Measurements from ENCODE around the gene ATP10A. TPM values are rescaled to one million over a fixed set of nuclear protein-coding genes. Genes with fewer than 3 reads are reported as not detected.

ATP10A gene
- total RNA-seq, 1 experiment from 2014 or later = not detected

GRCh38 chr15:25711164-25711563, 152.0 kb downstream of the ATP10A start:
- Mint-ChIP-seq H3K27ac (ENCODE audit: unreplicated experiment) (no peak overlapping the region), H3K4me1 (ENCODE audit: low read depth, unreplicated experiment) (no peaks in the 10 kb centered on the region), H3K9me3 (ENCODE audit: unreplicated experiment) (no peaks in the 10 kb centered on the region), H3K36me3 (ENCODE audit: insufficient read depth, unreplicated experiment) (no peaks in the 10 kb centered on the region), H3K27me3 (ENCODE audit: insufficient read depth, unreplicated experiment) (no peaks in the 10 kb centered on the region), H3K4me3 (ENCODE audit: unreplicated experiment) (no peak overlapping the region)
- no TSS peak for BruUV-seq (replicated peaks)
- no peaks in the 10 kb centered on the region for H3K9me3 ChIP-seq
- no peak overlapping the region for H3K4me3 ChIP-seq (ENCODE audit: low read depth, low read length)
- ChIA-PET POLR2A (no interaction called here), CTCF (no interaction called here)
- intact Hi-C loops (cut with micrococcal nuclease; ENCODE audit: unreplicated experiment) = no loop called here
- peak in 1 of 2 experiments; percentile 9 for DNase-seq
- no peaks in the 10 kb centered on the region for H3K36me3 ChIP-seq (ENCODE audit: control insufficient read depth, insufficient read depth, low read length)
- H3K4me1 ChIP-seq = no peaks in the 10 kb centered on the region
- no peaks in the 10 kb centered on the region for H3K27me3 ChIP-seq (replicated peaks; ENCODE audit: control insufficient read depth, insufficient read depth, low read length)
- TF ChIP-seq CTCF (IDR thresholded peaks at IDR 0.05; ENCODE audit: insufficient read depth in 1 of 2, low read depth in 1 of 2, low read length in 1 of 2, severe bottlenecking in 1 of 2, unreplicated experiment in 1 of 2) = no peak

- no peaks in the 10 kb centered on the region for H3K27me3 ChIP-seq (replicated peaks; ENCODE audit: control insufficient read depth, insufficient read depth, low read length)
- peak; percentile 64 to 78 for DNase-seq
- H3K9me3 Mint-ChIP-seq (ENCODE audit: unreplicated experiment) = no peaks in the 10 kb centered on the region
- no peak overlapping the region for H3K27ac Mint-ChIP-seq (ENCODE audit: unreplicated experiment)
- BruUV-seq (replicated peaks) = no TSS peak
- no peak overlapping the region for H3K4me3 ChIP-seq (ENCODE audit: low read depth, low read length)
- no peaks in the 10 kb centered on the region for H3K27me3 Mint-ChIP-seq (ENCODE audit: insufficient read depth, unreplicated experiment)
- H3K9me3 ChIP-seq = no peaks in the 10 kb centered on the region
- POLR2A ChIA-PET = no interaction called here
- CTCF ChIA-PET = interaction anchor here (0.7 to 1.2 kb wide), 11 partner anchors 9 to 1011 kb away, joined by 3 to 39 read pairs (median 4); no protein-coding TSS in a partner anchor
- no peaks in the 10 kb centered on the region for H3K4me1 ChIP-seq
- H3K4me1 Mint-ChIP-seq (ENCODE audit: low read depth, unreplicated experiment) = no peaks in the 10 kb centered on the region
- H3K4me3 Mint-ChIP-seq (ENCODE audit: unreplicated experiment) = no peak overlapping the region
- intact Hi-C loops (cut with micrococcal nuclease; ENCODE audit: unreplicated experiment) = loop anchor here (1.0 kb wide), 1 partner anchor 202 kb away; no protein-coding TSS in a partner anchor
- TF ChIP-seq CTCF (IDR thresholded peaks at IDR 0.05; ENCODE audit: insufficient read depth in 1 of 2, low read depth in 1 of 2, low read length in 1 of 2, severe bottlenecking in 1 of 2, unreplicated experiment in 1 of 2) = peak; percentile 85 to 90
- H3K36me3 Mint-ChIP-seq (ENCODE audit: insufficient read depth, unreplicated experiment) = no peaks in the 10 kb centered on the region
- H3K36me3 ChIP-seq (ENCODE audit: control insufficient read depth, insufficient read depth, low read length) = no peaks in the 10 kb centered on the region
These were observed 152.9 kb downstream of the ATP10A start for GRCh38 chr15:25710184-25710583.

- Mint-ChIP-seq H3K27me3 (ENCODE audit: insufficient read depth, unreplicated experiment) (no peaks in the 10 kb centered on the region), H3K36me3 (ENCODE audit: insufficient read depth, unreplicated experiment) (no peaks in the 10 kb centered on the region), H3K4me1 (ENCODE audit: low read depth, unreplicated experiment) (no peaks in the 10 kb centered on the region), H3K4me3 (ENCODE audit: unreplicated experiment) (no peak overlapping the region), H3K9me3 (ENCODE audit: unreplicated experiment) (no peaks in the 10 kb centered on the region), H3K27ac (ENCODE audit: unreplicated experiment) (no peak overlapping the region)
- POLR2A ChIA-PET = no interaction called here
- no peak for TF ChIP-seq CTCF (IDR thresholded peaks at IDR 0.05; ENCODE audit: insufficient read depth in 1 of 2, low read depth in 1 of 2, low read length in 1 of 2, severe bottlenecking in 1 of 2, unreplicated experiment in 1 of 2)
- no peak overlapping the region for H3K4me3 ChIP-seq (ENCODE audit: low read depth, low read length)
- intact Hi-C loops (cut with micrococcal nuclease; ENCODE audit: unreplicated experiment) = loop anchor here (1.0 kb wide), 1 partner anchor 201 kb away; no protein-coding TSS in a partner anchor
- no peaks in the 10 kb centered on the region for H3K9me3 ChIP-seq
- no peaks in the 10 kb centered on the region for H3K36me3 ChIP-seq (ENCODE audit: control insufficient read depth, insufficient read depth, low read length)
- CTCF ChIA-PET = interaction anchor here (0.7 to 1.2 kb wide), 11 partner anchors 8 to 1012 kb away, joined by 3 to 39 read pairs (median 4); no protein-coding TSS in a partner anchor
- DNase-seq = no peak
- BruUV-seq (replicated peaks) = no TSS peak
- H3K4me1 ChIP-seq = no peaks in the 10 kb centered on the region
- no peaks in the 10 kb centered on the region for H3K27me3 ChIP-seq (replicated peaks; ENCODE audit: control insufficient read depth, insufficient read depth, low read length)
These were observed 153.5 kb downstream of the ATP10A start for GRCh38 chr15:25709437-25710159.

Measured in Caco-2 (cell line).